ENCODE data around the gene GADD45A. TPM values are rescaled to one million over a fixed set of nuclear protein-coding genes. Genes with fewer than 3 reads are reported as not detected.

The GADD45A gene
- polyA plus RNA-seq, 4 donors, result 21.1 to 123 (median 116) TPM

Other genes starting within 250 kb of the GADD45A start
- gene GNG12, start 148.3 kb downstream of the GADD45A start, polyA plus RNA-seq (ENCODE audit: insufficient read length in 4 of 4), result 100 to 1,000 TPM in 3 of 4 donors, 10 to 100 TPM in 1; 91.1 to 142 (median 121) TPM

All from left renal pelvis (tissue), 4 donors.